Measurements from ENCODE around the gene ITGB8.
"Not testable (repeated sequence)": the region's sequence is repeated elsewhere in the genome, so short reads cannot be mapped to it uniquely, and the experiment has no call there.

ITGB8 gene

DNA sequence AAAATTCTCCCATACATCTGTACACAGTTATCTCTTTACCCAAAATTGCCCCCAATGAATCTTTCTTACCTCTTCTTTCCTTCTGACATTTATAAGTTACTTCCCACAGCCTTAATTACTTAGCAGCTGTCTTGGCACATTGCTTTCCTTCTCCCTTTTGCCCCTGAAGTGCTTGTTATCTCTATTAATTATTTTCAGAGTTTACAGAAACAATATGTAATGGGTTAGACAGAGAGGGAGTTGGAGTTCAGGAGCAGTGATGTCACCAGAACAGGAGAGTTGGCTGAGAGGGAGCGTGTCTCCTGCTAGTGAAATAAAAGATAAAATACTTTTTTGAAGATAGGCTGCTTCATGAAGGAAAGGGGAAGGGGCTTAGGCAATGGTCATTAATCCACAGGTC lies 57.4 kb downstream of the ITGB8 start:
- DNase-seq, result no peak

GRCh38 chr7:20389192-20389591 lies 58.5 kb downstream of the ITGB8 start:
- DNase-seq, result not testable (repeated sequence)

- no peak for DNase-seq
Observed at GRCh38 chr7:20393021-20393610, 62.4 kb downstream of the ITGB8 start.

DNA sequence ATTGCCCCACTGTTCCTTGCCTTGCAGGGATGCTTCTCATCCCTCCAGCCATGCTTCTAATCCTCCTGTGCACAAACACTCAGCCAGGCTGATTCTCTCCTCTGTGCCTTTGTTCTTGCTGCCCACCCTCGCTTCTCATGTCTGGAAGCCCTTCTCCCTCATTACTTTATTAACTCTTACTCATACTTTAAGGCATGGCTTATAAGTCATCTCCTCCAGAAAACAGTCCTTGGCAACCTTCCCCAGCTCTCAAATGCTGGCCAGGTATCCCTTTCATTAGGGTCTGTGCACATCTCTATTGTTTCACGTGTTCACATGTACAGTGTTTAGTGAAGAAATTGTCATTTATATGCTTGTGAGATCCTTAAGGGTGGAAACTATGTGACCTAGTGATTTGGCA lies 62.9 kb downstream of the ITGB8 start:
- no peak for DNase-seq

GRCh38 chr7:20394284-20394683 lies 63.6 kb downstream of the ITGB8 start:
- DNase-seq, result no peak

DNA sequence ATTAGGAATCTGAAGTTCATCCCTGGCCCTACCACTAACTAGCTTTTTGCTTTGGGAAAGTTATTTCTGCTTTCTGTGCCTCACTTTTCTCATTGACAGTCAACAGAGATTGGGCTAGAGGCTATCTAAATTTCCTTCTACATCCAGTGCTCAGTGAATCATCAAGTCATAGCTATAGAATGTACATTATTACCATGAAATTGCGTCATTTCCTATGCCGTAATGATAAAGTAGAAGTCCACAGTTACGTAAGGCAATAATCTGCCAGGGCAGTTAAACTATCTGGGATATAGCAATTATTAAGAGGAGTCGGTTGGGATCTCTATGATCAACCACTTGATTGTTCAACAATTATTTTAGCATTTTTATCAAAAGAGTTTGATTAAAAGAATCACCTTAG lies 64.4 kb downstream of the ITGB8 start:
- DNase-seq, result no peak

- no peak for DNase-seq
Observed at GRCh38 chr7:20395511-20395910, 64.8 kb downstream of the ITGB8 start.

- no peak for DNase-seq
Observed at GRCh38 chr7:20399521-20399920, 68.8 kb downstream of the ITGB8 start.

DNA sequence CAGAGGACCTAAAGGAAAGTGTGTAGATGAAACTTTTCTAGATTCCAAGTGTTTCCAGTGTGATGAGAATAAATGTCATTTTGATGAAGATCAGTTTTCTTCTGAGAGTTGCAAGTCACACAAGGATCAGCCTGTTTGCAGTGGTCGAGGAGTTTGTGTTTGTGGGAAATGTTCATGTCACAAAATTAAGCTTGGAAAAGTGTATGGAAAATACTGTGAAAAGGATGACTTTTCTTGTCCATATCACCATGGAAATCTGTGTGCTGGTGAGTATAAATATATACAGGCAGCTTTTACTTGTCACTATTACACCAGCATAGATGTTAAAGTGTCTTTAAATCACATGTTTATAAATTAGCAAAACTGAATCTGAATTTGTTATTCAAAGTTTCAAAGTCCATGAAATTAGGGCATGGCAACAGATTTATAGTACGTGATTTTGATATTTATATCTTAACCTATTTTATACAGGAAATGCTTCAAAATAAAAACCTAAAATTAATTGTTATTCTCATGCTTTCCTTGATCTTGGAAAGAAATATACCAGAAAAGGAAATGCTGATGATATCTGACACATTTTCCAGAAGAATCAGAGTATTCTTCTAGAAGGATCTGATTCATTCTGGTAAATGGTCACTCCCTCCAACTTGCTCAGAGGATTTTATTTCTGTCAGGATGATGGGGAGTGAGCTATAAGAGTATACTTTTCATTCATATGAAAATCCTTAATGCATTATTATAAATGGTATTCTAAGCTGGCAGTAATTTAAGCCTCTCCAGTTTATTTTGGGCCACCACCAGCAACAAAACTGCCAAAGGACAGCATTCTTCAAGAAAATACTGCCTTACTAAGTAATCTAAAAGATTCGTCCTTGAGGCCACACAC lies 71.4 kb downstream of the ITGB8 start:
- DNase-seq, result no peak

- DNase-seq, result no peak
Observed at GRCh38 chr7:20402747-20403230, 72.1 kb downstream of the ITGB8 start.

DNA sequence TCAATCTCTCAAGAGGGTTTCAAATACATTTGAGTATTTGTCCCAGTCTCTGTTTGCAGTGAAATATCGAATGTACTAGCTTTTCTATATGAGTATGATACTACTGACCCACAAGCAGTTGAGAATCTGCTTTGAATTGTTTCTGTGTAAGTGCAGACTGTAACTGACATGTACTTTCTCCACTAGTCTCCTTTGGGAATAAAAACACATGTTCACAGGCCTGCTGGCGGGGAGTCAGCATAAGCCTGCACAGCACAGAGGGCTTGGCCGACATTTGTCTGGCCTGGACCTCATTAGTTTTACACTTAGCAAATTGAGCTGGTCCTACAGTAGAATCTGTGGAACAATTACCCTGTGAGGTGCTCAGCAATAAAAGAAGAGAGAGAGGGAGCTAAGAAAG lies 72.6 kb downstream of the ITGB8 start:
- DNase-seq, result no peak

- DNase-seq, result no peak
Observed at GRCh38 chr7:20404320-20404719, 73.6 kb downstream of the ITGB8 start.

DNA sequence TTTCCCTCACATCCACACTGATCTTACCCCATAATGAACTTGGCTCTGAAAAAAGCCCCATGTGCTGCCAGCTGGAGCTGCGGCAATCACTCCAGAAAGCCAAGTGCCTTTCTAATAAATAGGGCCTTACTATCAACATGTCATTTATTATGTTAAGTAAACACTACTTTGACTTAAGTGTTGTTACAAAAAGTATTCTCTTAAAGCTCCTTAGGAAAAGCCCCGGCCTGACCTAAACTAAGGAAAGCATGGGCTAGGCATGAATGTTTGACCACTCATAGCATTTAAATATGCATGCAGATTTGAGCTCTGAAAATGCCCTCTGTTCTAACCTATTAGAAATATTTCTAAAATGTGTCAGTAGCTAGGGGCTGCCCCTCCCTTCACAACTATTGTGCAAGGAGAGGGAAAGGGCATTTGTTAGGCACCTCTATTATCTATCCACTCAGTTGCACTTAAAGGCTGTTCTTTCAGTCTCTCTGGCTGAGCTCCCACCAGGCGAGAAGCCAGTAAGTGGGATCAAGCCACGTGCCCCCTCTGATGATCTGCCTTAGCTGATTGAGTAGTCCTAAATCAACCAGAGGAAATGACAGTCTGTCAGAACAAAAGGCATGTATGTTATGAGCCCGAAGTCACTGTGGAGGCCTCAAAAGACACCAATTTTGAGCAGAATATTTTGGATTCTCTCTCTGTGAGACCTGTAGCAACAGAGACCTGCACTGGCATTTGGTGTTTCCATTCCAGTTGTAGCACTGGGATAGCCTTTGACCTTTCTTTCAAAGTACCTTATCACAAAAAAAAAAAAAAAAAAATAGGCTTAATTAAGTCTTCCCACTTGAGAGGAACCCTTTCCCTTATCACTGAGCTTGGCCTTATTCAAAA lies 77.1 kb downstream of the ITGB8 start:
- no peak for DNase-seq

DNA sequence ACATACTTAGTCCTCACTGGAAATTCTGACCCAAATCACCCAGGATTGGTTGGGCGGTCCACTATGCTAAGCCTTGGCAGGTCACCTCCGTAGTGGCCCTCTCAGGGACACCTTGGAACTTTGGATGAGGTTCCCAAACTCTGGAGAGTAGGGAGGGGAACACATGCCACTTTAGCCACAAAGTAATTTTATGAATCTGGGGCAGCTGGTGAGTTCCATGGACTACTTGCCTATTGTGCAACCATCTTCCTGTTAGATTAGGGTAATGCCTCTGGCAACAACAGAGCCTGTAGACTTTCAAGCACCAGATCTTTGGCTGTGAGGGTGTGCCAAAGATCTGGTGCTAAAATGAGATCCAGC lies 77.7 kb downstream of the ITGB8 start:
- DNase-seq, result no peak

GRCh38 chr7:20409961-20410360 lies 79.3 kb downstream of the ITGB8 start:
- DNase-seq, result no peak

DNA sequence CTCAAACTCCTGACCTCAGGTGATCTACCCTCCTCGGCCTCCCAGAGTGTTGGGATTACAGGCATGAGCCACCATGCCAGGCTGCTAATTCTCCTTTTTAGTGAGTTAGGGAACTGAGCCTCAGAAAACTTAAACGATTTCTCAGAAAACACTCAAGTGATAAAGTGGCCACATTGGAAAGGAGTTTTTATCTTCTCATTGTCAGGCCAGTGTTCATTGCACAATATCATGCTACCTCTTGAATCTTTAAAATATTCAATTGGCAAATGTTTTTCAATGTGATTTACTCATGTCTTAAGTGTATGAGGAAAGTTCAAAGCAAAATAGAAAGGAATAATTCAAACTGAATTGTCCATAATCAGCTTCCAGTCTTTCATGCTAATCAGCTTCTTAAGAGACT lies 80.7 kb downstream of the ITGB8 start:
- DNase-seq, result no peak

DNA sequence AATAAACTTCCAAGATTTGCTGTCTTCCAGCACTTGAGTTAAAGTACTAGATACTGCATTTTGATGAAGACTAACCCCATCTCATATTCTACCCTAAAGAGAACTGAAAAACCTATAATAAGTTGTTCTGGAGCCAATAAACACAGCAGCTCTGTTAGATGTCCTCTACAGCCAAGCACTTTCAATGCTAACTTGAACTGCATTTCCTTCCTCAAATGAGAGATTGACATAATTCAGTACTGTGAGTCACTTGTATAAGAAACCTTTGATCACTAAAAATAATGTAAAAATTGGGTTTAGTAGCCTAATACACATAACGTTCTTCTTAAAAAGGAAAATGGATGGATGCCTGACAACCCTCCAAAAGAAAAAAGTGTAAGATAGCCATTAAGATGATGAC lies 81.3 kb downstream of the ITGB8 start:
- DNase-seq, result no peak

- DNase-seq, result no peak
Observed at GRCh38 chr7:20417260-20417659, 86.6 kb downstream of the ITGB8 start.

DNA sequence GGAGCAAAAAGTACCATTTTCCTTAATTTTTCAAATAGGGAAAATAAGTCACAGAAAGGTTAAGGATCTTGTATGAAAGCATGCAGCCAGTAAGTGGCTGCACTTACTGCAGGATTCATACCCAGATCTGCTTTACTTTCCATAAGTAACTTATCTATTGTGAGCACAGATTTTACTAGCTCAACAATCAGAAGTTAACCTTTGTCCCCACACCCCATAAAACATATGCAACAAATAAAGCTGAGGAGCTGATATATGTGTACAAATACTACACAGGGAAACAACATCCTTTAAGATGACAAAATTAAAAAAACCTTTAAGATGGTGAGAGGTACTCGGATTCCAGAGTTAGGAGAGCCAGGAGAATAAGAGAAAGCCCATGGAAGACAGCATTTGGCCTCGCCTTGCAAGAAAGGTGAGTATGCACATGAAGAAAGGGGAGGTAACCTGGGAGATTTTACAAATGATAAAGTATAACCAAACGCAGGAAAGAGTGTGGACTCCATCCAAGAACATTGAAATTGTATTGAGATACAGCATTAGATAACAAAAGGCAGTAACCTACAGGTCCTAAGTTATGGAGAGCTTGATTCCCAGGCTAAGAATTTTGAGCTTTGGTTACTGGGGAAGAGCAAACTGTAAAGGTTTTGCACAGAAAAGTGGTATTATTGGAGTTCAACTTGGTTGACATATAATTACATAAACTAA lies 87.1 kb downstream of the ITGB8 start:
- DNase-seq, result no peak

DNA sequence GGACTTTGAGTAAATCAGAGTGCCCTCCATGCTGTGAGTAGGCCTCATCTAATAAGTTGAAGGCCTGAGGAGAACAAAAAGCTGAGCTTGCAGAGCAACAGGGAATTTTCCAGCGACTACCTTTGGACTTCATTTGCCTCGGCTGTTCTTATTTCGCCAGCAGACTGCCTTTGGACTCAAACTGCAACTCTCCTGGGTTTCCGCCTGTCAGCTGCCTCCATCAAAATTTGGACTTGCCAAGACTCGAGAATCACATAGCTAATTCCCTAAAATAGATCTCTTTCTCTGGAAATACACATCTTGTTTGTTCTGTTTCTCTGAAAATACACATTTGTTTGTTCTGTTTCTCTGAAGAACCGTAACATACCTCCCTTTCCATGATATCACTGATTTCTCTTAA lies 93.8 kb downstream of the ITGB8 start:
- DNase-seq, result no peak

- no peak for DNase-seq
Observed at GRCh38 chr7:20430664-20431063, 100.0 kb downstream of the ITGB8 start.

GRCh38 chr7:20431146-20431545 lies 100.4 kb downstream of the ITGB8 start:
- no peak for DNase-seq

GRCh38 chr7:20432071-20432470 lies 101.4 kb downstream of the ITGB8 start:
- DNase-seq, result no peak

Measured in activated CD4-positive, CD25-positive, alpha-beta regulatory T cell treated with anti-CD3 and anti-CD28 coated beads, Interleukin-2, amount 50 U/mL, for 72 hours (primary cell).